MV-4-11 (cell line): ENCODE results near the gene APOOL.

ENCODE experiments used
- DNase-seq: peaks from one replicate; lab custom pipeline; 2025; lab: John Stamatoyannopoulos, UW

The APOOL gene

GRCh38 chrX:85084770-85085393 is 81.2 kb downstream of the APOOL start:
- DNase-seq: peak; percentile 0

GRCh38 chrX:85089321-85089840 is 85.7 kb downstream of the APOOL start:
- DNase-seq: no peak

- no peak for DNase-seq
Measured at GRCh38 chrX:85107407-85107806, 103.7 kb downstream of the APOOL start.

- DNase-seq: no peak
Measured at GRCh38 chrX:85108165-85108564, 104.5 kb downstream of the APOOL start.

- no peak for DNase-seq
Measured at GRCh38 chrX:85109235-85109634, 105.6 kb downstream of the APOOL start.

- DNase-seq: no peak
Measured at GRCh38 chrX:85111347-85111746, 107.7 kb downstream of the APOOL start.

- no peak for DNase-seq
Measured at GRCh38 chrX:85112293-85112692, 108.6 kb downstream of the APOOL start.

GRCh38 chrX:85113746-85114145 is 110.1 kb downstream of the APOOL start:
- DNase-seq: no peak

- DNase-seq: no peak
Measured at GRCh38 chrX:85114171-85114570, 110.5 kb downstream of the APOOL start.

GRCh38 chrX:85114776-85115175 is 111.1 kb downstream of the APOOL start:
- no peak for DNase-seq

- no peak for DNase-seq
Measured at GRCh38 chrX:85115252-85115651, 111.6 kb downstream of the APOOL start.

- DNase-seq: no peak
Measured at GRCh38 chrX:85136409-85136808, 132.7 kb downstream of the APOOL start.

GRCh38 chrX:85139422-85139821 is 135.7 kb downstream of the APOOL start:
- DNase-seq: no peak

GRCh38 chrX:85140964-85141363 is 137.3 kb downstream of the APOOL start:
- DNase-seq: no peak
